Loucy (cell line): Measurements from ENCODE around the gene ZNF732.
A peak's percentile ranks its signal among the peaks of the same experiment; 100 is the strongest.

ENCODE experiments used
- CTCF ChIP-seq: fragments of 200-600 bp; sonication (generic); conservative IDR thresholded peaks from 2 replicates; pipeline ENCODE4 v1.5.1; 2014; ENCODE audit warnings: mild to moderate bottlenecking, antibody characterized with exemption, low read length
- EZH2phosphoT487 ChIP-seq: fragments of 200-600 bp; IDR thresholded peaks from 2 replicates; pipeline ENCODE4 v1.6.1; 2018; ENCODE audit warnings: antibody characterized with exemption, mild to moderate bottlenecking, moderate library complexity, borderline replicate concordance

- peak; percentile 9; the same call in 1 of the 2 replicates for TF ChIP-seq CTCF
- no peak for TF ChIP-seq EZH2phosphoT487
Measured at GRCh38 chr4:234178-234577, 71.1 kb downstream of the ZNF732 start.
